ENCODE results near the gene CNN2.

CNN2 gene

GRCh38 chr19:1039646-1040475 is 13.5 kb downstream of the CNN2 start, which contains the start of gene ABCA7:
Gene ABCA7, plus strand, starts transcription at chr19:1040107. Its CDS starts 1,255 bp downstream, at chr19:1041362.
- TF ChIP-seq PKNOX1 (IDR thresholded peaks at IDR 0.05) (peak; percentile 100), FOXM1 (IDR thresholded peaks at IDR 0.05; ENCODE audit: borderline replicate concordance) (no peak), FOXA1 (IDR thresholded peaks at IDR 0.05) (no peak), L3MBTL2 (conservative IDR thresholded peaks at IDR 0.05) (peak; percentile 72), HDGF (IDR thresholded peaks at IDR 0.05; ENCODE audit: borderline replicate concordance) (0 out of 2 replicates have a peak, but pooled peaks have one; percentile 55), ARNT (IDR thresholded peaks at IDR 0.05) (no peak)
- peak; percentile 95 for DNase-seq (ENCODE audit: extremely low spot score)
- POLR2A ChIA-PET: interaction anchor here (0.7 to 3.8 kb wide), 6 partner anchors 10 to 287 kb away, joined by 3 to 29 read pairs (median 5); partner anchors contain the start of genes CIRBP and CNN2
- CTCF ChIA-PET: no interaction called here

GRCh38 chr19:1040476-1041271 is 14.3 kb downstream of the CNN2 start:
- POLR2A ChIA-PET: interaction anchor here (0.6 to 3.8 kb wide), 9 partner anchors 11 to 286 kb away, joined by 3 to 29 read pairs (median 3); partner anchors contain the start of genes CIRBP, CNN2 and RNU6-2
- TF ChIP-seq CTBP1 (IDR thresholded peaks at IDR 0.05; ENCODE audit: borderline replicate concordance) (peak; percentile 65), PKNOX1 (IDR thresholded peaks at IDR 0.05) (peak; percentile 100), NFRKB (IDR thresholded peaks at IDR 0.05) (no peak)
- CTCF ChIA-PET: no interaction called here
- peak; percentile 87 for DNase-seq (ENCODE audit: extremely low spot score)

GRCh38 chr19:1041272-1041834 is 14.9 kb downstream of the CNN2 start:
- DNase-seq (ENCODE audit: extremely low spot score): no peak
- TF ChIP-seq FOXM1 (IDR thresholded peaks at IDR 0.05; ENCODE audit: borderline replicate concordance) (no peak), SP1 (IDR thresholded peaks at IDR 0.05) (no peak), ARNT (IDR thresholded peaks at IDR 0.05) (no peak), ELF4 (IDR thresholded peaks at IDR 0.05) (no peak), TARDBP (IDR thresholded peaks at IDR 0.05) (no peak), ZNF384 (IDR thresholded peaks at IDR 0.05) (no peak), L3MBTL2 (conservative IDR thresholded peaks at IDR 0.05) (no peak), BHLHE40 (IDR thresholded peaks at IDR 0.05; ENCODE audit: borderline replicate concordance) (no peak), SUZ12 (IDR thresholded peaks at IDR 0.05) (no peak), FOXA1 (IDR thresholded peaks at IDR 0.05) (no peak), CTBP1 (IDR thresholded peaks at IDR 0.05; ENCODE audit: borderline replicate concordance) (no peak), PKNOX1 (IDR thresholded peaks at IDR 0.05) (no peak), HDGF (IDR thresholded peaks at IDR 0.05; ENCODE audit: borderline replicate concordance) (no peak), FOXK2 (IDR thresholded peaks at IDR 0.05) (no peak), NFRKB (IDR thresholded peaks at IDR 0.05) (no peak), LEF1 (IDR thresholded peaks at IDR 0.05; ENCODE audit: borderline replicate concordance) (no peak)
- CTCF ChIA-PET: no interaction called here
- POLR2A ChIA-PET: interaction anchor here (0.6 to 3.8 kb wide), 4 partner anchors 14 to 48 kb away, joined by 3 to 29 read pairs (median 3); partner anchors contain the start of genes CNN2 and RNU6-2

GRCh38 chr19:1041835-1042685 is 15.7 kb downstream of the CNN2 start:
- CTCF ChIA-PET: no interaction called here
- POLR2A ChIA-PET: interaction anchor here (1.0 to 3.8 kb wide), 3 partner anchors 15 to 227 kb away, joined by 3 to 29 read pairs (median 7); partner anchors contain the start of gene CNN2
- DNase-seq (ENCODE audit: extremely low spot score): no peak
- TF ChIP-seq HDGF (IDR thresholded peaks at IDR 0.05; ENCODE audit: borderline replicate concordance) (no peak), CTBP1 (IDR thresholded peaks at IDR 0.05; ENCODE audit: borderline replicate concordance) (no peak), LEF1 (IDR thresholded peaks at IDR 0.05; ENCODE audit: borderline replicate concordance) (no peak), ZNF384 (IDR thresholded peaks at IDR 0.05) (no peak), PKNOX1 (IDR thresholded peaks at IDR 0.05) (no peak), NFRKB (IDR thresholded peaks at IDR 0.05) (no peak), FOXM1 (IDR thresholded peaks at IDR 0.05; ENCODE audit: borderline replicate concordance) (no peak), L3MBTL2 (conservative IDR thresholded peaks at IDR 0.05) (no peak), ELF4 (IDR thresholded peaks at IDR 0.05) (no peak)
